Panc1 (cell line): ENCODE data around the gene IGFBP4. TPM values are rescaled to one million over a fixed set of nuclear protein-coding genes. Genes with fewer than 3 reads are reported as not detected.

Source experiments
- ATAC-seq: fragments of 200-7000 bp; cut with Tn5 transposase; 2 replicates; pipeline ENCODE4 v1.9.1; 2020; ENCODE audit warnings: mild to moderate bottlenecking, moderate library complexity
- BruUV-seq: library from RNA; stranded (reverse); fragments of 400-500 nt; replicated peaks from 2 replicates; lab custom pipeline; 2021; lab: Mats Ljungman, UMichigan
- CTCF ChIA-PET: fragments of 300-600 bp; sonication (Branson Sonifier 250); formaldehyde crosslinking; loops from one replicate; lab custom pipeline; 2022; ENCODE audit warnings: antibody characterized with exemption; lab: Charles Lee
- POLR2A ChIA-PET: fragments of 300-600 bp; sonication (Branson Sonifier 250); formaldehyde crosslinking; loops from one replicate; lab custom pipeline; 2022; ENCODE audit warnings: antibody characterized with exemption; lab: Charles Lee
- DNase-seq: peaks from one replicate; pipeline ENCODE4 v3.0.0-alpha.2; 2010; ENCODE audit warnings: low read depth, low spot score
- H3K27ac ChIP-seq: 2 replicates; pipeline ENCODE4 v1.5.1; 2011; ENCODE audit warnings: mild to moderate bottlenecking, low read length, inconsistent platforms
- H3K27me3 ChIP-seq: fragments of 200-500 bp; sonication (Bioruptor generic); 2 replicates; pipeline ENCODE4 v1.6.0; 2014; ENCODE audit warnings: low read length, inconsistent platforms; ENCODE audit not compliant: control insufficient read depth, insufficient read depth
- H3K36me3 ChIP-seq: fragments of 200-500 bp; sonication (Bioruptor generic); 2 replicates; pipeline ENCODE4 v1.5.1; 2014; ENCODE audit warnings: inconsistent platforms, mild to moderate bottlenecking, low read length, moderate library complexity; ENCODE audit not compliant: control insufficient read depth, insufficient read depth
- H3K4me1 ChIP-seq: 2 replicates; pipeline ENCODE4 v1.5.1; 2011; ENCODE audit warnings: inconsistent platforms, mild to moderate bottlenecking, low read length, moderate library complexity; ENCODE audit not compliant: control insufficient read depth, insufficient read depth
- H3K4me3 ChIP-seq, 2 experiments: 2 replicates each; pipeline ENCODE4 v1.5.1; 2011 to 2012; ENCODE audit warnings: low read depth in 2 of 2, low read length in 2 of 2, mild to moderate bottlenecking in 2 of 2, inconsistent platforms in 1 of 2, moderate library complexity in 1 of 2
- H3K9me3 ChIP-seq: fragments of 200-500 bp; sonication (Bioruptor generic); 2 replicates; pipeline ENCODE4 v1.5.1; 2014; ENCODE audit warnings: low read depth, mild to moderate bottlenecking, inconsistent platforms, low read length, moderate library complexity; ENCODE audit not compliant: control insufficient read depth, insufficient read depth
- CTCF ChIP-seq: fragments of 450-650 bp; IDR thresholded peaks from 2 replicates; pipeline ENCODE4 v1.5.1; 2017; ENCODE audit warnings: mild to moderate bottlenecking
- POLR2AphosphoS5 ChIP-seq: IDR thresholded peaks from 2 replicates; pipeline ENCODE4 v1.6.1; 2012; ENCODE audit warnings: mild to moderate bottlenecking, low read depth, low read length, moderate library complexity
- REST ChIP-seq, 2 experiments: IDR thresholded peaks; 2 replicates each; pipeline ENCODE4 v1.6.1; 2011 to 2012; ENCODE audit warnings: low read depth in 2 of 2, control low read depth in 1 of 2, low read length in 1 of 2, mild to moderate bottlenecking in 1 of 2, moderate library complexity in 1 of 2; ENCODE audit not compliant: insufficient read depth in 1 of 2
- SIN3A ChIP-seq: IDR thresholded peaks from 2 replicates; pipeline ENCODE4 v1.6.1; 2012; ENCODE audit warnings: low read depth, mild to moderate bottlenecking, low read length, moderate library complexity, borderline replicate concordance; ENCODE audit not compliant: insufficient read depth
- TCF7L2 ChIP-seq: IDR thresholded peaks from 2 replicates; pipeline ENCODE4 v1.6.1; 2011; ENCODE audit warnings: mild to moderate bottlenecking, low read depth, low read length, inconsistent platforms
- in situ Hi-C: cut with HindIII; loops from 2 replicates; pipeline ENCODE4 v1.10.0; 2016; ENCODE audit warnings: low sequenced_read_pairs, low pct_unique_long_range_greater_than_20kb
- intact Hi-C: fragments of 100-400 bp; cut with micrococcal nuclease; formaldehyde crosslinking; loops from one replicate; pipeline ENCODE4 v1.10.0; 2022; ENCODE audit not compliant: unreplicated experiment
- total RNA-seq: library from RNA; stranded (reverse); gene quantifications from one replicate; pipeline ENCODE4 v1.2.1, GENCODE V29; 2021; ENCODE audit not compliant: unreplicated experiment

IGFBP4 gene
- total RNA-seq, 1 experiment from 2014 or later, result 27.1 TPM

GRCh38 chr17:40447806-40448205 lies 4.6 kb downstream of the IGFBP4 start:
- TF ChIP-seq CTCF (no peak), TCF7L2 (no peak), SIN3A (no peak), POLR2AphosphoS5 (no peak), REST (IDR thresholded peaks at IDR 0.05; ENCODE audit: insufficient read depth in 1 of 2, low read depth in 2 of 2, low read length in 1 of 2) (no peak)
- Histone ChIP-seq H3K36me3 (no peaks in the 10 kb centered on the region), H3K27ac (no peak overlapping the region), H3K4me1 (peaks cover 8% of the 10 kb centered on the region), H3K27me3 (no peaks in the 10 kb centered on the region), H3K9me3 (no peaks in the 10 kb centered on the region), H3K4me3 (no peak overlapping the region)
- BruUV-seq, result no TSS peak
- DNase-seq, result no peak
- intact Hi-C loops, result no loop called here
- ATAC-seq, result no peak
- CTCF ChIA-PET, result interaction anchor here (0.6 to 1.0 kb wide), 2 partner anchors 28 to 283 kb away, joined by 3 to 4 read pairs; no protein-coding TSS in a partner anchor
- POLR2A ChIA-PET, result no interaction called here
- in situ Hi-C loops, result no loop called here

- no peaks in the 10 kb centered on the region for H3K36me3 ChIP-seq
- no peaks in the 10 kb centered on the region for H3K27me3 ChIP-seq
- in situ Hi-C loops (no loop called here), intact Hi-C loops (no loop called here)
- H3K4me3 ChIP-seq, result no peak overlapping the region
- no peak for ATAC-seq
- TF ChIP-seq CTCF (no peak), REST (IDR thresholded peaks at IDR 0.05; ENCODE audit: insufficient read depth in 1 of 2, low read depth in 2 of 2, low read length in 1 of 2) (no peak), TCF7L2 (no peak), SIN3A (no peak), POLR2AphosphoS5 (no peak)
- no peak for DNase-seq
- ChIA-PET CTCF (interaction anchor here (0.9 to 1.0 kb wide), 2 partner anchors 28 to 85 kb away, joined by 4 to 6 read pairs; no protein-coding TSS in a partner anchor), POLR2A (no interaction called here)
- no peaks in the 10 kb centered on the region for H3K9me3 ChIP-seq
- no TSS peak for BruUV-seq
- H3K27ac ChIP-seq, result no peak overlapping the region
- peaks cover 7% of the 10 kb centered on the region; the same call in 1 of the 2 replicates for H3K4me1 ChIP-seq
These were observed 5.0 kb downstream of the IGFBP4 start for GRCh38 chr17:40448213-40448638.
